GM18502 (cell line): ENCODE results near the gene NUDT9.
"Not testable (repeated sequence)": the region's sequence is repeated elsewhere in the genome, so short reads cannot be mapped to it uniquely, and the experiment has no call there.

Source experiments
- ATAC-seq: cut with Tn5 transposase; IDR thresholded peaks from one replicate; pipeline ENCODE4 v1.9.1; 2021; ENCODE audit warnings: mild to moderate bottlenecking; ENCODE audit not compliant: unreplicated experiment, poor library complexity

Gene NUDT9

GRCh38 chr4:87422104-87423052 is at the start of gene NUDT9:
Gene NUDT9 (plus strand): TSS chr4:87422573. CDS start chr4:87422906, 333 bp downstream.
- ATAC-seq = peak; percentile 88

- peak; percentile 60 for ATAC-seq
These were observed 46.6 kb upstream of the NUDT9 start for GRCh38 chr4:87375719-87376291.

DNA sequence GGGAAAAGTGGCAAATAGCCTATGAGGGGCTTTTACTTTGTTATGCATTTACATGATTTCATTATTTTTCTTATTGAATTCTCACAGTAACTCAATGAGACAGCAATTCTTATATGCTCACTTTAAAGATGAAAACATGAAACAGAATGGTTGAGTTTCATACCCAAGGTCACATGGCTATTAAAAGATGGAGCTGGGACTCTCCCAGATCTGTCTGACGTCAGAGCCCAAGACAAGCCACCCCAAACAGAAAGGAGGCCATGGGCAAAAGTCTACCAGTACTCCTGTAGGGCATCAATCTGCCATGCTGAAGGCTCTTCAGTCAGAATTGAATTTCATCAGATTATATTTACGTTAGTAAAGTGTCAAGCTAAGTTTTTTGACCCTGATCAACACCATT is 44.6 kb upstream of the NUDT9 start:
- ATAC-seq = no peak

GRCh38 chr4:87382116-87382515 is 40.3 kb upstream of the NUDT9 start:
- no peak for ATAC-seq

DNA sequence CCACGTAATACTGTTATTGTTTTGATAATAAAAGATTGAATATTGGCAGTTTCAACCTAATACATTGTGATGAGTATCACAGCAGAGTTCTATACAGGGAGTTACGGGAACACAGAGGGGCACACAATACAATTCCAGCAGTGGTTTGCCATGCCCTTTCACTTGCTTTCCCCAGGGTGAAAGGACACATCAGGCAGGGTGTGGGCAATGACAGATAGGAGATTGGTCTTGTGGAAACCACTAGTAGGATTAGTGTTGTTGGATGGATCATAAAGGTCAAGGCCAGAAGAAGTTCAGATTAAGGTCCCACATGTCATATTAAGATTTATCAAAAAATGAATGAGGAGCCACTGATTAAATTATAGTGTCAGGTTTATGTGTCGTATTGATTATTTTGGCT is 39.4 kb upstream of the NUDT9 start:
- no peak for ATAC-seq

DNA sequence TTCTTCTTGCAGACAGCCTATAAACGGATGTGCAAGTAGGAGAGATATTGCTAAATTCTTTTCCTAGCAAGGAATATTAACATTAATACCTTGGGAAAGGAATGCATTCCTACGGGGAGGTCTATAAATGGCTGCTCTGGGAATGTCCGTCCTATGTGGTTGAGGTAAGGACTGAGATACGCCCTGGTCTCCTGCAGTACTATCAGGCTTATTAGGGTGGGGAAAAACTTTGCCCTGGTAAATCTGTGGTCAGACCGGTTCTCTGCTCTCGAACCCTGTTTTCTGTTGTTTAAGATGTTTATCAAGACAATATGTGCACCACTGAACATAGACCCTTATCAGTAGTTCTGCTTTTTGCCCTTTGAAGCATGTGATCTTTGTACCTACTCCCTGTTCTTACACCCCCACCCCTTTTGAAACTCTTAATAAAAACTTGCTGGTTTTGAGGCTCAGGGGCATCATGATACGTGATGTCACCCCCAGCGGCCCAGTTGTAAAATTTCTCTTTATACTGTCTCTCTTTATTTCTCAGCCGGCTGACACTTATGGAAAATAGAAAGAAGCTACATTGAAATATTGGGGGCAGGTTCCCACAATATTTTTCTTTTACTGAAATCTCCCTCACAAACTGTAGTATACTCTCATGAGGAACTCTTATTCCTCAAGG is 37.8 kb upstream of the NUDT9 start:
- ATAC-seq = not testable (repeated sequence)

DNA sequence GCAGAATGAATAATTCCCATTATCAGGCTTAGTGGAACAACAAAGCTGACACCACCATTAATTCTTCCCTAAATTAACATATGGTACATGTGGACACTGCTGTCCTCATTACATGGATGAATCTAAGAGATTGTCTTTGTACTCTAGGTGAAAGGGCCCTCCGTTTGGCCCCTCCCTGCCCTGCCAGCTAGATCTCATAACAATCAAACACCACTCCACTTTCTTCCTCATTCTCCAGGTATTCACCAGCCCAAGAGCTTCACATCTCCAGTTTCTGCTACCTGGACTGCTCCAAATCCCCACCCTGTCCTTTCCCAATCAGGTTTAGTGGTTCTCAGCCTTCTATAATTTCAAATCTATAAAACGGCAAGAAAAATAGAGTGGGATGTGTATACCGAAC is 35.1 kb upstream of the NUDT9 start:
- no peak for ATAC-seq

- no peak for ATAC-seq
These were observed 33.5 kb upstream of the NUDT9 start for GRCh38 chr4:87388901-87389300.

DNA sequence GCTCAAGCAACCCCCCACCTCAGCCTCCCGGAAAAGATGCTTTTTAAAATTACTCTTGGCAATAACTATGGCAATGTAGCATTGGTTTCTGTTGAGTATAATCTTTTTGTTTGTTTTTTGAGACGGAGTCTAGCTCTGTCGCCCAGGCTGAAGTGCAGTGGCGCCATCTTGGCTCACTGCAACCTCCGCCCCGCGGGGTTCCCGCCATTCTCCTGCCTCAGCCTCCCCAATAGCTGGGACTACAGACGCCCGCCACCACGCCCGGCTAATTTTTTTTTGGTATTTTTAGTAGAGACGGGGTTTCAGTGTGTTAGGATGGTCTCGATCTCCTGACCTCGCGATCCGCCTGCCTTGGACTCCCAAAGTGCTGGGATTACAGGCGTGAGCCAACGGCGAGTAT is 32.3 kb upstream of the NUDT9 start:
- not testable (repeated sequence) for ATAC-seq

- ATAC-seq = peak; percentile 4
These were observed 31.9 kb upstream of the NUDT9 start for GRCh38 chr4:87390551-87390890.

DNA sequence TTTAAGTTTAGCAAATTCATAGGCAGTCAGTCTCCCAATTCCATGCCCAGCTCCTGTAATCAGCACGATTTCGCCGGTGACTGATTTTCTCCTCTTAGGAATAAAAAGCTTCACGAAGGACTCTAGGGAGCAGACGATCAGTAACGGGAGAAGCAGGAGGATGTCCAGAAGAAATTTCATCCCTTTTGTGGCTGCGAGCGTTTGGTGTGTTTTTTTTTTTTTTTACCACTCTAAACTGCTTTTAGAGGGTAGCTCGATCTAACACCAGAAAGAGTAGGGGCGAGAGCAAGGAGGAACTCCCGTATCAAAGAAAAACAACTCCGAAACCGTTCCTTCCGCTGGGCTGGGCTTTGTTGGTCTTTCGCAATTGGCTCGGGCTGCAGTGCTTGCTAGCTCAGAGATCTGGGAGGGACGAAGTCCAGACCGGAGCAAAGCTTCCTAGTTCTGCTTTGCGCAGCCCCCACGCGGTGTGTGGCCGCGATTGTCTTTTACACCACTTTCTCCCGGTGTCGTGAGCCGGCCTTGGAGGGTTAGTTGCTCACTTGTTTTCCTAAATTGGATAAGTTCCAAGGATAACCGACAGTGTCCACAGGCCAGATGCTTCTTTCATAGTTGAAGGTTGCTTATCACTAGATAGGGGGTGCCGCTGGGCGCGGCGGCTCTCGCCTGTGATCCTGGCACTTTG is 31.3 kb upstream of the NUDT9 start, which contains the start of gene HSD17B11:
Gene HSD17B11, minus strand, starts transcription at position 298 of the 685 bp plus-strand sequence. Its CDS starts 118 bp downstream, at position 180.
- peak; percentile 99 for ATAC-seq

DNA sequence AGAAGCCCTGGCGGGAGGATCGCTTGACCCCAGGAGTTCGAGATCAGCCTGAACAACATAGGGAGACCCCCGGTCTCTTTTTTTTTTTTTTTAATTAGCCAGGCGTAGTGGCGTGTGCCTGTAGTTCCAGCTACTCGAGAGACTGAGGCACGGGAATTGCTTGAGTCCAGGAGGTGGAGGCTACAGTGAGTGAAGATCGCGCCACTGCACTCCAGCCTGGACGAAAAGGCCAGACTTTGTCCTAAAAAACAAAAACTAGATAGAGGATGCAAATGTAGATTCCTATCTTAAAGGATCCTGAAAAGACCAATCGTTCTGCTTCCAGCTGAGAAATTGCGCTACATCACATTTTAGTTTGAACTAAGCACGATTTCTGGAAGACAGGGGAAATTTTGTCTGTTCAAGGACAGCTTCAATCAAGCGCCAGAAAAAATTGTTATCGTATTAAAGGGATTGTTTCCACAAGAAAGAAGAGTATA is 30.8 kb upstream of the NUDT9 start:
- ATAC-seq = peak; percentile 13

DNA sequence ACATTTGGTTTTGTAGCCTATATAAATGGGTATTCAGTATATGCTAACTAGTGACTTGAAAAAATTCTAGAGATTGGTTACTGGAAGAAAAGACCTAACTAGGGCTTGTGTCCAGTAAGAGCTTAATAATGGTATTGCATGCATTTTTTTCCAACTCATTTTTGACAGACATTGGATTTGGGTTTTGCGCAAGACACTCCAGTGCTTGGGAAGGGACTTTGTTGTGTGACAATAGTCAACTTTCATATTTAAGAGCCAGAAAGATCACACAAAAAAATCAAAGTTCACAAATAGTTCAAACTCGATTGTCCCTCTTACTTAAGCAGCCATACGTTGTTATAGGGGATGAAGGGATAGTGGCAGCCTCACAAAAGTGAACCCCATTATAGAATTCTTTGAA is 30.2 kb upstream of the NUDT9 start:
- no peak for ATAC-seq

- ATAC-seq = not testable (repeated sequence)
These were observed 27.3 kb upstream of the NUDT9 start for GRCh38 chr4:87395073-87395472.

GRCh38 chr4:87395851-87396250 is 26.5 kb upstream of the NUDT9 start:
- not testable (repeated sequence) for ATAC-seq

- ATAC-seq = no peak
These were observed 23.2 kb upstream of the NUDT9 start for GRCh38 chr4:87399148-87399547.

DNA sequence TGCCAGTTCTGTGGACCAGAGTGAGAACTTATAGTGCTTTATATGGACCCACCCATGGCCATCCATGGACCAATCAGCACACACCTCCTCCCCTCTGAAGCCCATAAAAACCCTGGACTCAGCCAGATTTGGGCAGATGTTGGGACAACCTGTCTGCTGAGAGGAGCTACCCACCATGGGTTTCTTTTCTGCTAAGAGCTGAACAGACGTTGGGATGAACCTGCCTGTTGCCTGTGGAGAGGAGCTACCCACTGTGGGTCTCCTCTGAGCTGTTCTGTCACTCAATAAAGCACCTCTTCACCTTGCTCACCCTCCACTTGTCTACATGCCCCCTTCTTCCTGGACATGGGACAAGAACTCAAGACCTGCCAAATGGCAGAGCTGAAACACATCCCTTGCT is 22.4 kb upstream of the NUDT9 start:
- ATAC-seq = no peak

DNA sequence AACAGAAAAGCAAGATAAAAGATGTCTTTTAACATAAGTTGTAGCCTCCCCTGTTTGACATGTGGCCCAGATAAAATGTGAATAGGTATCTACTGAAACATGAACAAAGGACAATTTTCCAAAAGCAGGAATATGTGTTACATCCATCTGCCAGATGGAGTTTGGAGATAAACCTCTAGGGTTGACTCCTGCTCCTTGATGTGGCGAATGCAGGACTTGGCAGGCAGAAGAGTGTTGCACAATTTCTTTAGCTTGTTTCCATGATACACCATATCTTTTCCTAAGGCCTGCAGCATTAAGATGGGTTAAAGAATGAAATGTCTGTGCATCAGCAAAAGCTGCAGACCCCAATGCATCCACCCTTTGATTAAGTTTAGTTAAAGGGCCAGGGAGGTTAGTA is 18.6 kb upstream of the NUDT9 start:
- ATAC-seq = not testable (repeated sequence)

DNA sequence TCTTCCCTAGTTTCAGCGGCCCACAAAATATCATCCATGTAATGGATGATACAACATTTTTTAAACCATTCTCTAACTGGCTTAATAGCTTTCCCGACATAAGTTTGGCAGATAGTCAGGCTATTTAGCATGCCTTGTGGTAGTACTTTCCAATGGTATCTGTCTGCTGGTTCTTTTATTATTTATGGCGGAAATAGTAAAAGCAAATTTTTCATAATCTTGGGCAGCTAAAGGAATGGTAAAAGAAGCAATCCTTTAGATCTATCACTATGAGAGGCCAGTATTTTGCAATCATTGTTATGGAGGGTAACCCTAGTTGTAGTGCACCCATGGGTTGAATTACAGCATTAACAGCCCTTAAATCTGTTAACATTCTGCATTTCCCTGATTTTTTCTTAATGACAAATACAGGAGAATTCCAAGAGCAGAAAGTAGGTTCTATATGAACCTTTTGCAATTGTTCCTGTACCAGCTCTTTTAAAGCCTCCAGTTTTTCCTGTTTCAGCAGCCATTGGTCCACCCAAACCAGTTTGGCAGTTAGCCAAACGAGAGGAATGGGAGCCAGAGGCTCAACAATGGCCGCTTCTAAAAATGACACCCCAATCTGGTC is 17.1 kb upstream of the NUDT9 start:
- no peak for ATAC-seq

GRCh38 chr4:87406462-87406861 is 15.9 kb upstream of the NUDT9 start:
- peak; percentile 69 for ATAC-seq
